HEK293 (cell line): ENCODE results near the gene NEMP2.

Source experiments
- CTCF ChIA-PET: fragments of 350-600 bp; formaldehyde crosslinking; extraction: SDS; loops from one replicate; lab custom pipeline; 2021; ENCODE audit warnings: antibody characterized with exemption; lab: Yijun Ruan, JAX
- POLR2A ChIA-PET: fragments of 300-600 bp; formaldehyde crosslinking; extraction: SDS; loops from one replicate; lab custom pipeline; 2020; ENCODE audit warnings: antibody characterized with exemption, inconsistent platforms; lab: Yijun Ruan, JAX
- H3K27ac ChIP-seq: fragments of 200-500 bp; sonication (Bioruptor generic); 2 replicates; pipeline ENCODE4 v1.5.1; 2014; ENCODE audit warnings: low read depth, low read length, control low read depth, inconsistent platforms; ENCODE audit errors: extremely low read depth
- H3K36me3 ChIP-seq, 2 experiments: fragments of 200-500 bp in 1 of 2; sonication (Bioruptor generic) in 1 of 2; 1 replicate in 1 of 2; 2 replicates in 1 of 2; pipeline ENCODE4 v1.5.1; 2014 to 2017; ENCODE audit warnings: inconsistent platforms in 2 of 2, low read length in 2 of 2; ENCODE audit not compliant: control insufficient read depth in 2 of 2, insufficient read depth in 1 of 2
- H3K4me1 ChIP-seq: fragments of 200-500 bp; sonication (Bioruptor generic); 2 replicates; pipeline ENCODE4 v1.5.1; 2014; ENCODE audit warnings: mild to moderate bottlenecking, low read length, inconsistent platforms; ENCODE audit not compliant: control insufficient read depth, insufficient read depth
- H3K4me3 ChIP-seq: 2 replicates; pipeline ENCODE4 v1.5.1; 2011; ENCODE audit warnings: low read depth, mild to moderate bottlenecking, control low read depth, low read length, moderate library complexity
- H3K9me3 ChIP-seq: fragments of 200-500 bp; sonication (Bioruptor generic); 2 replicates; pipeline ENCODE4 v1.5.1; 2014; ENCODE audit warnings: low read depth, low read length, inconsistent platforms; ENCODE audit not compliant: control insufficient read depth, insufficient read depth
- BCL11B ChIP-seq: fragments of 450-650 bp; formaldehyde crosslinking; IDR thresholded peaks from 2 replicates; pipeline ENCODE4 v1.5.1; 2016; ENCODE audit warnings: low read depth, missing biosample characterization, missing genetic modification characterization
- ZNF169 ChIP-seq: fragments of 450-650 bp; formaldehyde crosslinking; IDR thresholded peaks from 2 replicates; pipeline ENCODE4 v1.5.1; 2016; ENCODE audit warnings: missing biosample characterization, missing genetic modification characterization
- ZNF184 ChIP-seq: fragments of 450-650 bp; IDR thresholded peaks from 2 replicates; pipeline ENCODE4 v1.5.1; 2018; ENCODE audit warnings: missing biosample characterization, mild to moderate bottlenecking, missing genetic modification characterization
- ZNF239 ChIP-seq: fragments of 450-650 bp; formaldehyde crosslinking; IDR thresholded peaks from 2 replicates; pipeline ENCODE4 v1.5.1; 2016; ENCODE audit warnings: missing biosample characterization, missing genetic modification characterization
- ZNF423 ChIP-seq: fragments of 450-650 bp; formaldehyde crosslinking; IDR thresholded peaks from 2 replicates; pipeline ENCODE4 v1.5.1; 2016; ENCODE audit warnings: missing biosample characterization, missing genetic modification characterization
- ZNF624 ChIP-seq: fragments of 450-650 bp; formaldehyde crosslinking; IDR thresholded peaks from 2 replicates; pipeline ENCODE4 v1.5.1; 2017; ENCODE audit warnings: missing biosample characterization, missing genetic modification characterization
- ZNF654 ChIP-seq: fragments of 450-650 bp; formaldehyde crosslinking; IDR thresholded peaks from 2 replicates; pipeline ENCODE4 v1.5.1; 2016; ENCODE audit warnings: low read depth, missing biosample characterization, missing genetic modification characterization
- ZNF670 ChIP-seq: fragments of 450-650 bp; formaldehyde crosslinking; IDR thresholded peaks from 2 replicates; pipeline ENCODE4 v1.5.1; 2016; ENCODE audit warnings: missing biosample characterization, missing genetic modification characterization, low read depth
- ZNF701 ChIP-seq: fragments of 450-650 bp; formaldehyde crosslinking; IDR thresholded peaks from 2 replicates; pipeline ENCODE4 v1.5.1; 2016; ENCODE audit warnings: missing biosample characterization, missing genetic modification characterization
- ZNF704 ChIP-seq: fragments of 450-650 bp; formaldehyde crosslinking; IDR thresholded peaks from 2 replicates; pipeline ENCODE4 v1.5.1; 2016; ENCODE audit warnings: missing biosample characterization, missing genetic modification characterization
- ZNF76 ChIP-seq: fragments of 450-650 bp; formaldehyde crosslinking; IDR thresholded peaks from 2 replicates; pipeline ENCODE4; 2016; ENCODE audit warnings: low read depth, missing biosample characterization, missing genetic modification characterization, borderline replicate concordance
- ZNF791 ChIP-seq: fragments of 450-650 bp; formaldehyde crosslinking; IDR thresholded peaks from 2 replicates; pipeline ENCODE4 v1.5.1; 2016; ENCODE audit warnings: missing biosample characterization, missing genetic modification characterization
- ZNF830 ChIP-seq: fragments of 450-650 bp; IDR thresholded peaks from 2 replicates; pipeline ENCODE4 v1.5.0; 2018; ENCODE audit warnings: missing biosample characterization, missing genetic modification characterization, low read depth, mild to moderate bottlenecking, moderate library complexity
- ZSCAN16 ChIP-seq: fragments of 450-650 bp; formaldehyde crosslinking; IDR thresholded peaks from 2 replicates; pipeline ENCODE4 v1.5.1; 2016; ENCODE audit warnings: missing biosample characterization, missing genetic modification characterization
- TF ChIP-seq, protein P1 (sequence below): sonication (generic); formaldehyde crosslinking; IDR thresholded peaks from 2 replicates; pipeline ENCODE4 v1.8.1; 2022; ENCODE audit warnings: mild to moderate bottlenecking, moderate library complexity, missing genetic modification reagents
- TF ChIP-seq, protein P2 (sequence below): fragments of 450-650 bp; formaldehyde crosslinking; IDR thresholded peaks from 2 replicates; pipeline ENCODE4 v1.5.1; 2016; ENCODE audit warnings: missing biosample characterization, missing genetic modification characterization
- TF ChIP-seq, protein P3 (sequence below): fragments of 450-650 bp; formaldehyde crosslinking; IDR thresholded peaks from 2 replicates; pipeline ENCODE4 v1.5.1; 2016; ENCODE audit warnings: missing biosample characterization, missing genetic modification characterization
- TF ChIP-seq, protein P4 (sequence below): fragments of 450-650 bp; formaldehyde crosslinking; IDR thresholded peaks from 2 replicates; pipeline ENCODE4 v1.5.1; 2016; ENCODE audit warnings: missing biosample characterization, missing genetic modification characterization
- TF ChIP-seq, protein P5 (sequence below): fragments of 450-650 bp; formaldehyde crosslinking; conservative IDR thresholded peaks from 2 replicates; pipeline ENCODE4 v1.5.1; 2016; ENCODE audit warnings: low read depth, missing biosample characterization, missing genetic modification characterization

Gene NEMP2

GRCh38 chr2:190455358-190456095 lies 79.0 kb downstream of the NEMP2 start:
- H3K4me1 ChIP-seq: no peaks in the 10 kb centered on the region
- TF ChIP-seq ZNF76 (no peak), ZNF624 (no peak), ZNF184 (tag by site-specific recombination) (no peak), ZNF654 (tag by site-specific recombination) (no peak), ZNF239 (tag by site-specific recombination) (no peak), ZNF701 (tag by site-specific recombination) (no peak), ZNF830 (tag by site-specific recombination) (no peak), ZNF791 (tag by site-specific recombination) (no peak), BCL11B (tag by site-specific recombination) (no peak), ZNF423 (tag by site-specific recombination) (no peak), ZNF670 (tag by site-specific recombination) (no peak), ZNF169 (tag by site-specific recombination) (no peak), ZNF704 (tag by site-specific recombination) (no peak), ZSCAN16 (tag by site-specific recombination) (no peak)
- TF ChIP-seq, protein P1, sequence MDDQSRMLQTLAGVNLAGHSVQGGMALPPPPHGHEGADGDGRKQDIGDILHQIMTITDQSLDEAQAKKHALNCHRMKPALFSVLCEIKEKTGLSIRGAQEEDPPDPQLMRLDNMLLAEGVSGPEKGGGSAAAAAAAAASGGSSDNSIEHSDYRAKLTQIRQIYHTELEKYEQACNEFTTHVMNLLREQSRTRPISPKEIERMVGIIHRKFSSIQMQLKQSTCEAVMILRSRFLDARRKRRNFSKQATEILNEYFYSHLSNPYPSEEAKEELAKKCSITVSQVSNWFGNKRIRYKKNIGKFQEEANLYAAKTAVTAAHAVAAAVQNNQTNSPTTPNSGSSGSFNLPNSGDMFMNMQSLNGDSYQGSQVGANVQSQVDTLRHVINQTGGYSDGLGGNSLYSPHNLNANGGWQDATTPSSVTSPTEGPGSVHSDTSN: no peak
- TF ChIP-seq, protein P2, sequence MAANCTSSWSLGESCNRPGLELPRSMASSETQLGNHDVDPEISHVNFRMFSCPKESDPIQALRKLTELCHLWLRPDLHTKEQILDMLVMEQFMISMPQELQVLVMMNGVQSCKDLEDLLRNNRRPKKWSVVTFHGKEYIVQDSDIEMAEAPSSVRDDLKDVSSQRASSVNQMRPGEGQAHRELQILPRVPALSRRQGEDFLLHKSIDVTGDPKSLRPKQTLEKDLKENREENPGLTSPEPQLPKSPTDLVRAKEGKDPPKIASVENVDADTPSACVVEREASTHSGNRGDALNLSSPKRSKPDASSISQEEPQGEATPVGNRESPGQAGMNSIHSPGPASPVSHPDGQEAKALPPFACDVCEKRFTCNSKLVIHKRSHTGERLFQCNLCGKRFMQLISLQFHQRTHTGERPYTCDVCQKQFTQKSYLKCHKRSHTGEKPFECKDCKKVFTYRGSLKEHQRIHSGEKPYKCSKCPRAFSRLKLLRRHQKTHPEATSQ (tag by site-specific recombination): no peak
- TF ChIP-seq, protein P3, sequence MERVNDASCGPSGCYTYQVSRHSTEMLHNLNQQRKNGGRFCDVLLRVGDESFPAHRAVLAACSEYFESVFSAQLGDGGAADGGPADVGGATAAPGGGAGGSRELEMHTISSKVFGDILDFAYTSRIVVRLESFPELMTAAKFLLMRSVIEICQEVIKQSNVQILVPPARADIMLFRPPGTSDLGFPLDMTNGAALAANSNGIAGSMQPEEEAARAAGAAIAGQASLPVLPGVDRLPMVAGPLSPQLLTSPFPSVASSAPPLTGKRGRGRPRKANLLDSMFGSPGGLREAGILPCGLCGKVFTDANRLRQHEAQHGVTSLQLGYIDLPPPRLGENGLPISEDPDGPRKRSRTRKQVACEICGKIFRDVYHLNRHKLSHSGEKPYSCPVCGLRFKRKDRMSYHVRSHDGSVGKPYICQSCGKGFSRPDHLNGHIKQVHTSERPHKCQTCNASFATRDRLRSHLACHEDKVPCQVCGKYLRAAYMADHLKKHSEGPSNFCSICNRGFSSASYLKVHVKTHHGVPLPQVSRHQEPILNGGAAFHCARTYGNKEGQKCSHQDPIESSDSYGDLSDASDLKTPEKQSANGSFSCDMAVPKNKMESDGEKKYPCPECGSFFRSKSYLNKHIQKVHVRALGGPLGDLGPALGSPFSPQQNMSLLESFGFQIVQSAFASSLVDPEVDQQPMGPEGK: no peak
- TF ChIP-seq, protein P4, sequence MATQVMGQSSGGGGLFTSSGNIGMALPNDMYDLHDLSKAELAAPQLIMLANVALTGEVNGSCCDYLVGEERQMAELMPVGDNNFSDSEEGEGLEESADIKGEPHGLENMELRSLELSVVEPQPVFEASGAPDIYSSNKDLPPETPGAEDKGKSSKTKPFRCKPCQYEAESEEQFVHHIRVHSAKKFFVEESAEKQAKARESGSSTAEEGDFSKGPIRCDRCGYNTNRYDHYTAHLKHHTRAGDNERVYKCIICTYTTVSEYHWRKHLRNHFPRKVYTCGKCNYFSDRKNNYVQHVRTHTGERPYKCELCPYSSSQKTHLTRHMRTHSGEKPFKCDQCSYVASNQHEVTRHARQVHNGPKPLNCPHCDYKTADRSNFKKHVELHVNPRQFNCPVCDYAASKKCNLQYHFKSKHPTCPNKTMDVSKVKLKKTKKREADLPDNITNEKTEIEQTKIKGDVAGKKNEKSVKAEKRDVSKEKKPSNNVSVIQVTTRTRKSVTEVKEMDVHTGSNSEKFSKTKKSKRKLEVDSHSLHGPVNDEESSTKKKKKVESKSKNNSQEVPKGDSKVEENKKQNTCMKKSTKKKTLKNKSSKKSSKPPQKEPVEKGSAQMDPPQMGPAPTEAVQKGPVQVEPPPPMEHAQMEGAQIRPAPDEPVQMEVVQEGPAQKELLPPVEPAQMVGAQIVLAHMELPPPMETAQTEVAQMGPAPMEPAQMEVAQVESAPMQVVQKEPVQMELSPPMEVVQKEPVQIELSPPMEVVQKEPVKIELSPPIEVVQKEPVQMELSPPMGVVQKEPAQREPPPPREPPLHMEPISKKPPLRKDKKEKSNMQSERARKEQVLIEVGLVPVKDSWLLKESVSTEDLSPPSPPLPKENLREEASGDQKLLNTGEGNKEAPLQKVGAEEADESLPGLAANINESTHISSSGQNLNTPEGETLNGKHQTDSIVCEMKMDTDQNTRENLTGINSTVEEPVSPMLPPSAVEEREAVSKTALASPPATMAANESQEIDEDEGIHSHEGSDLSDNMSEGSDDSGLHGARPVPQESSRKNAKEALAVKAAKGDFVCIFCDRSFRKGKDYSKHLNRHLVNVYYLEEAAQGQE: no peak
- TF ChIP-seq, protein P5, sequence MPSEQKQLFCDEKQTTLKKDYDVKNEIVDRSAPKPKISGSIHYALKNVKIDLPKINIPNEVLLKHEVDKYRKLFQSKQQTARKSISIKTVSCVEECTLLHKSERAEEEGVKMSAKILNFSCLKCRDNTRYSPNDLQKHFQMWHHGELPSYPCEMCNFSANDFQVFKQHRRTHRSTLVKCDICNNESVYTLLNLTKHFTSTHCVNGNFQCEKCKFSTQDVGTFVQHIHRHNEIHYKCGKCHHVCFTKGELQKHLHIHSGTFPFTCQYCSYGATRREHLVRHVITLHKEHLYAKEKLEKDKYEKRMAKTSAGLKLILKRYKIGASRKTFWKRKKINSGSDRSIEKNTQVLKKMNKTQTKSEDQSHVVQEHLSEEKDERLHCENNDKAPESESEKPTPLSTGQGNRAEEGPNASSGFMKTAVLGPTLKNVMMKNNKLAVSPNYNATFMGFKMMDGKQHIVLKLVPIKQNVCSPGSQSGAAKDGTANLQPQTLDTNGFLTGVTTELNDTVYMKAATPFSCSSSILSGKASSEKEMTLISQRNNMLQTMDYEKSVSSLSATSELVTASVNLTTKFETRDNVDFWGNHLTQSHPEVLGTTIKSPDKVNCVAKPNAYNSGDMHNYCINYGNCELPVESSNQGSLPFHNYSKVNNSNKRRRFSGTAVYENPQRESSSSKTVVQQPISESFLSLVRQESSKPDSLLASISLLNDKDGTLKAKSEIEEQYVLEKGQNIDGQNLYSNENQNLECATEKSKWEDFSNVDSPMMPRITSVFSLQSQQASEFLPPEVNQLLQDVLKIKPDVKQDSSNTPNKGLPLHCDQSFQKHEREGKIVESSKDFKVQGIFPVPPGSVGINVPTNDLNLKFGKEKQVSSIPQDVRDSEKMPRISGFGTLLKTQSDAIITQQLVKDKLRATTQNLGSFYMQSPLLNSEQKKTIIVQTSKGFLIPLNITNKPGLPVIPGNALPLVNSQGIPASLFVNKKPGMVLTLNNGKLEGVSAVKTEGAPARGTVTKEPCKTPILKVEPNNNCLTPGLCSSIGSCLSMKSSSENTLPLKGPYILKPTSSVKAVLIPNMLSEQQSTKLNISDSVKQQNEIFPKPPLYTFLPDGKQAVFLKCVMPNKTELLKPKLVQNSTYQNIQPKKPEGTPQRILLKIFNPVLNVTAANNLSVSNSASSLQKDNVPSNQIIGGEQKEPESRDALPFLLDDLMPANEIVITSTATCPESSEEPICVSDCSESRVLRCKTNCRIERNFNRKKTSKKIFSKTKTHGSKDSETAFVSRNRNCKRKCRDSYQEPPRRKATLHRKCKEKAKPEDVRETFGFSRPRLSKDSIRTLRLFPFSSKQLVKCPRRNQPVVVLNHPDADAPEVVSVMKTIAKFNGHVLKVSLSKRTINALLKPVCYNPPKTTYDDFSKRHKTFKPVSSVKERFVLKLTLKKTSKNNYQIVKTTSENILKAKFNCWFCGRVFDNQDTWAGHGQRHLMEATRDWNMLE (tag by site-specific recombination): no peak
- TF ChIP-seq, all 188 proteins: peak for 0
- Histone ChIP-seq H3K4me3 (no peak overlapping the region), H3K27ac (no peak overlapping the region), H3K36me3 (no peaks in the 10 kb centered on the region), H3K9me3 (no peaks in the 10 kb centered on the region)
- POLR2A ChIA-PET: no interaction called here
- CTCF ChIA-PET: no interaction called here
